Neural cell (in vitro differentiated cells): Measurements from ENCODE around the gene DAP. TPM values are rescaled to one million over a fixed set of nuclear protein-coding genes. Genes with fewer than 3 reads are reported as not detected.

Source experiments
- H2AFZ ChIP-seq: fragments of 200-600, 300-800 bp; sonication (generic), shearing (Covaris generic); 2 replicates; pipeline ENCODE4 v1.6.0; 2014; ENCODE audit warnings: low read depth, mild to moderate bottlenecking, antibody characterized with exemption, low read length, moderate library complexity
- H3F3A ChIP-seq: fragments of 200-600 bp; shearing (Covaris generic); 2 replicates; pipeline ENCODE4 v1.6.1; 2016; ENCODE audit warnings: mild to moderate bottlenecking, moderate library complexity, mixed read lengths, antibody characterized with exemption, low read length; ENCODE audit not compliant: insufficient read depth, poor library complexity, severe bottlenecking
- H3K27ac ChIP-seq: fragments of 200-600, 300-800 bp; sonication (generic), shearing (Covaris generic); 2 replicates; pipeline ENCODE4 v1.5.1; 2014; ENCODE audit warnings: mild to moderate bottlenecking, low read length, moderate library complexity
- H3K27me3 ChIP-seq: fragments of 300-800, 200-600 bp; sonication (generic), shearing (Covaris generic); 2 replicates; pipeline ENCODE4 v1.6.0; 2014; ENCODE audit warnings: mild to moderate bottlenecking, low read depth, low read length, moderate library complexity; ENCODE audit not compliant: insufficient read depth
- H3K36me3 ChIP-seq: fragments of 300-800, 200-600 bp; sonication (generic), shearing (Covaris generic); 2 replicates; pipeline ENCODE4 v1.5.1; 2014; ENCODE audit warnings: mild to moderate bottlenecking, antibody characterized with exemption, low read length, moderate library complexity; ENCODE audit not compliant: insufficient read depth
- H3K4me2 ChIP-seq: fragments of 300-800, 200-600 bp; sonication (generic), shearing (Covaris generic); 2 replicates; pipeline ENCODE4 v1.6.0; 2014; ENCODE audit warnings: mild to moderate bottlenecking, low read length
- H3K4me3 ChIP-seq: fragments of 300-800, 200-600 bp; sonication (generic), shearing (Covaris generic); 2 replicates; pipeline ENCODE4 v1.5.1; 2014; ENCODE audit warnings: mild to moderate bottlenecking, low read length, moderate library complexity
- H3K79me2 ChIP-seq: fragments of 200-600 bp; shearing (Covaris generic); replicated peaks from 2 replicates; pipeline ENCODE4 v1.6.0; 2014; ENCODE audit warnings: mild to moderate bottlenecking, low read length, moderate library complexity; ENCODE audit not compliant: insufficient read depth
- H3K9ac ChIP-seq: fragments of 300-800, 200-600 bp; sonication (generic), shearing (Covaris generic); 2 replicates; pipeline ENCODE4 v1.6.1; 2016; ENCODE audit warnings: mild to moderate bottlenecking, low read length, mixed read lengths
- H3K9me2 ChIP-seq: fragments of 200-600 bp; shearing (Covaris generic); 2 replicates; pipeline ENCODE4 v1.6.1; 2016; ENCODE audit warnings: mild to moderate bottlenecking, low read length, mixed read lengths; ENCODE audit not compliant: insufficient read depth
- H3K9me3 ChIP-seq: fragments of 200-600, 300-800 bp; sonication (generic), shearing (Covaris generic); 2 replicates; pipeline ENCODE4 v1.6.1; 2016; ENCODE audit warnings: mild to moderate bottlenecking, mixed run types, low read length, moderate library complexity, mixed read lengths
- H4K20me1 ChIP-seq: fragments of 200-600 bp; shearing (Covaris generic); 2 replicates; pipeline ENCODE4 v1.6.1; 2016; ENCODE audit warnings: mild to moderate bottlenecking, mixed run types; ENCODE audit not compliant: insufficient read depth
- EP300 ChIP-seq: fragments of 450-650 bp; conservative IDR thresholded peaks from 2 replicates; pipeline ENCODE4 v1.6.1; 2014; ENCODE audit warnings: antibody characterized with exemption, mild to moderate bottlenecking, moderate library complexity; ENCODE audit not compliant: poor library complexity, severe bottlenecking
- EZH2 ChIP-seq: fragments of 200-600, 300-800 bp; shearing (Covaris generic), sonication (generic); IDR thresholded peaks from 2 replicates; pipeline ENCODE4 v1.6.1; 2014; ENCODE audit warnings: antibody characterized with exemption, low read length, borderline replicate concordance, mild to moderate bottlenecking; ENCODE audit not compliant: insufficient read depth, poor library complexity, severe bottlenecking
- MXI1 ChIP-seq: fragments of 450-650 bp; conservative IDR thresholded peaks from 2 replicates; pipeline ENCODE4 v1.6.1; 2014; ENCODE audit warnings: antibody characterized with exemption, mild to moderate bottlenecking; ENCODE audit not compliant: poor library complexity, severe bottlenecking
- POLR2AphosphoS5 ChIP-seq: IDR thresholded peaks from 2 replicates; pipeline ENCODE4 v1.6.1; 2012
- RAD21 ChIP-seq: fragments of 450-650 bp; conservative IDR thresholded peaks from 2 replicates; pipeline ENCODE4 v1.6.1; 2014; ENCODE audit warnings: antibody characterized with exemption, mild to moderate bottlenecking, moderate library complexity
- REST ChIP-seq: IDR thresholded peaks from 2 replicates; pipeline ENCODE4 v1.6.1; 2012; ENCODE audit warnings: borderline replicate concordance
- SMC3 ChIP-seq: fragments of 450-650 bp; conservative IDR thresholded peaks from 2 replicates; pipeline ENCODE4 v1.6.1; 2014; ENCODE audit warnings: antibody characterized with exemption, mild to moderate bottlenecking, moderate library complexity; ENCODE audit not compliant: poor library complexity
- TAF1 ChIP-seq: IDR thresholded peaks from 2 replicates; pipeline ENCODE4 v1.6.1; 2012; ENCODE audit warnings: low read depth
- polyA plus RNA-seq: library from polyadenylated mRNA; depleted of rRNA; stranded (reverse); fragments of >200 nt; gene quantifications from 2 replicates; pipeline ENCODE4 v1.2.3, GENCODE V29; 2014
- TF ChIP-seq, protein P1 (sequence below): fragments of 450-650 bp; IDR thresholded peaks from 2 replicates; pipeline ENCODE4 v1.5.1; 2014; ENCODE audit warnings: antibody characterized with exemption, mild to moderate bottlenecking, moderate library complexity; ENCODE audit not compliant: poor library complexity, severe bottlenecking

DAP gene
- polyA plus RNA-seq, 1 donor from 2014 or later: 9.3 TPM

- H3K36me3 ChIP-seq: peaks cover 3% of the 10 kb centered on the region
- no peak overlapping the region for H3K27ac ChIP-seq
Measured at GRCh38 chr5:10633271-10634049, 127.6 kb downstream of the DAP start.

GRCh38 chr5:10632110-10632761, 128.8 kb downstream of the DAP start:
- H2AFZ ChIP-seq: no peak overlapping the region
- H3K9me3 ChIP-seq: no peaks in the 10 kb centered on the region
- H3K9me2 ChIP-seq: no peaks in the 10 kb centered on the region
- H3K79me2 ChIP-seq: no peaks in the 10 kb centered on the region
- H3K4me2 ChIP-seq: no peak overlapping the region
- H3K9ac ChIP-seq: no peak overlapping the region
- no peaks in the 10 kb centered on the region for H4K20me1 ChIP-seq
- H3K27me3 ChIP-seq: no peaks in the 10 kb centered on the region
- H3K4me3 ChIP-seq: no peak overlapping the region
- H3F3A ChIP-seq: no peaks in the 10 kb centered on the region
- no peaks in the 10 kb centered on the region for H3K36me3 ChIP-seq
- no peak overlapping the region for H3K27ac ChIP-seq
- TF ChIP-seq, protein P1, sequence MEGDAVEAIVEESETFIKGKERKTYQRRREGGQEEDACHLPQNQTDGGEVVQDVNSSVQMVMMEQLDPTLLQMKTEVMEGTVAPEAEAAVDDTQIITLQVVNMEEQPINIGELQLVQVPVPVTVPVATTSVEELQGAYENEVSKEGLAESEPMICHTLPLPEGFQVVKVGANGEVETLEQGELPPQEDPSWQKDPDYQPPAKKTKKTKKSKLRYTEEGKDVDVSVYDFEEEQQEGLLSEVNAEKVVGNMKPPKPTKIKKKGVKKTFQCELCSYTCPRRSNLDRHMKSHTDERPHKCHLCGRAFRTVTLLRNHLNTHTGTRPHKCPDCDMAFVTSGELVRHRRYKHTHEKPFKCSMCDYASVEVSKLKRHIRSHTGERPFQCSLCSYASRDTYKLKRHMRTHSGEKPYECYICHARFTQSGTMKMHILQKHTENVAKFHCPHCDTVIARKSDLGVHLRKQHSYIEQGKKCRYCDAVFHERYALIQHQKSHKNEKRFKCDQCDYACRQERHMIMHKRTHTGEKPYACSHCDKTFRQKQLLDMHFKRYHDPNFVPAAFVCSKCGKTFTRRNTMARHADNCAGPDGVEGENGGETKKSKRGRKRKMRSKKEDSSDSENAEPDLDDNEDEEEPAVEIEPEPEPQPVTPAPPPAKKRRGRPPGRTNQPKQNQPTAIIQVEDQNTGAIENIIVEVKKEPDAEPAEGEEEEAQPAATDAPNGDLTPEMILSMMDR: no peak
- no peak for TF ChIP-seq TAF1
- TF ChIP-seq SMC3: no peak
- no peak for TF ChIP-seq EZH2
- no peak for TF ChIP-seq EP300
- TF ChIP-seq MXI1: no peak
- TF ChIP-seq POLR2AphosphoS5: no peak

More at GRCh38 chr5:10633271-10634049, 127.6 kb downstream of the DAP start:
- no peak overlapping the region for H3K9ac ChIP-seq
- H3K4me2 ChIP-seq: no peak overlapping the region
- H3K4me3 ChIP-seq: no peak overlapping the region
- H4K20me1 ChIP-seq: no peaks in the 10 kb centered on the region
- no peak for TF ChIP-seq RAD21
- no peak for TF ChIP-seq EZH2
- no peak for TF ChIP-seq MXI1
- TF ChIP-seq, protein P1: no peak
- no peak for TF ChIP-seq EP300
- TF ChIP-seq REST: no peak
- TF ChIP-seq SMC3: no peak
- TF ChIP-seq TAF1: no peak
- no peak for TF ChIP-seq POLR2AphosphoS5
- H3F3A ChIP-seq: no peaks in the 10 kb centered on the region
- no peaks in the 10 kb centered on the region for H3K9me2 ChIP-seq
- H2AFZ ChIP-seq: no peak overlapping the region
- H3K27me3 ChIP-seq: no peaks in the 10 kb centered on the region
- no peaks in the 10 kb centered on the region for H3K79me2 ChIP-seq
- H3K9me3 ChIP-seq: no peaks in the 10 kb centered on the region
